GM12878 (cell line): ENCODE results near the gene OR6B1. TPM values are rescaled to one million over a fixed set of nuclear protein-coding genes. Genes with fewer than 3 reads are reported as not detected.

Source experiments
- CHD4 ChIP-seq: fragments of 200-600 bp; sonication (generic); IDR thresholded peaks from 2 replicates; pipeline ENCODE4 v1.6.1; 2016; ENCODE audit warnings: mild to moderate bottlenecking
- GATAD2B ChIP-seq: fragments of 450-650 bp; conservative IDR thresholded peaks from 2 replicates; pipeline ENCODE4 v1.6.1; 2017; ENCODE audit warnings: low read depth, mild to moderate bottlenecking, moderate library complexity
- HDGF ChIP-seq: fragments of 450-650 bp; IDR thresholded peaks from 2 replicates; pipeline ENCODE4 v1.6.1; 2016; ENCODE audit warnings: antibody characterized with exemption
- SRF ChIP-seq, 2 experiments: IDR thresholded peaks; 2 replicates each; pipeline ENCODE4 v1.6.1; 2011; ENCODE audit warnings: low read depth in 2 of 2, low read length in 2 of 2, mild to moderate bottlenecking in 1 of 2, moderate library complexity in 1 of 2
- STAT3 ChIP-seq: IDR thresholded peaks from 2 replicates; pipeline ENCODE4 v1.6.1; 2011; ENCODE audit warnings: low read depth, low read length, improper control_type of control experiment
- polyA plus RNA-seq, 11 experiments: library from polyadenylated mRNA; depleted of rRNA in 4 of 11; unstranded in 6 of 11; stranded (reverse) in 5 of 11; fragments of >200 nt; fragmentation: Nextera tagmentation in 4 of 11; fragmentation: Illumina TruSeq in 1 of 11; extraction: Ambion mirVana in 4 of 11; extraction: Trizol in 1 of 11; gene quantifications; 1 replicate in 1 of 11; 2 replicates in 10 of 11; pipeline versions ENCODE4 v1.2.1 to v1.2.3, GENCODE V29; 2011 to 2016; ENCODE audit warnings: inconsistent platforms in 2 of 11, missing spikeins in 2 of 11, low read depth in 1 of 11
- total RNA-seq, 4 experiments: library from RNA; depleted of rRNA in 3 of 4; stranded (reverse); fragments of >200 nt in 3 of 4; fragmentation: Illumina TruSeq in 1 of 4; extraction: Trizol in 1 of 4; gene quantifications; 2 replicates each; pipeline versions ENCODE4 v1.2.1 to v1.2.3, GENCODE V29; 2013 to 2021
- TF ChIP-seq, protein P1 (sequence below): fragments of 450-650 bp; conservative IDR thresholded peaks from 2 replicates; pipeline ENCODE4 v1.6.1; 2017; ENCODE audit warnings: mild to moderate bottlenecking, moderate library complexity
- TF ChIP-seq, protein P2 (sequence below): IDR thresholded peaks from 2 replicates; pipeline ENCODE4 v1.6.1; 2012; ENCODE audit warnings: improper control_type of control experiment, low read depth, low read length; ENCODE audit not compliant: insufficient replicate concordance
- TF ChIP-seq, protein P3 (sequence below): IDR thresholded peaks from 2 replicates; pipeline ENCODE4 v1.6.1; 2012; ENCODE audit warnings: mild to moderate bottlenecking, low read depth, low read length
- TF ChIP-seq, protein P4 (sequence below): fragments of 450-650 bp; IDR thresholded peaks from 2 replicates; pipeline ENCODE4 v1.6.1; 2014; ENCODE audit warnings: mild to moderate bottlenecking
- TF ChIP-seq, protein P5 (sequence below): fragments of 450-650 bp; IDR thresholded peaks from 2 replicates; pipeline ENCODE4 v1.6.1; 2018; ENCODE audit warnings: borderline replicate concordance, mild to moderate bottlenecking; ENCODE audit not compliant: partially characterized antibody

OR6B1 gene
- total and polyA plus RNA-seq, 10 of the 15 experiments (the other 5 are each of a cell fraction or from before 2014, with no cell fraction given), result not detected

DNA sequence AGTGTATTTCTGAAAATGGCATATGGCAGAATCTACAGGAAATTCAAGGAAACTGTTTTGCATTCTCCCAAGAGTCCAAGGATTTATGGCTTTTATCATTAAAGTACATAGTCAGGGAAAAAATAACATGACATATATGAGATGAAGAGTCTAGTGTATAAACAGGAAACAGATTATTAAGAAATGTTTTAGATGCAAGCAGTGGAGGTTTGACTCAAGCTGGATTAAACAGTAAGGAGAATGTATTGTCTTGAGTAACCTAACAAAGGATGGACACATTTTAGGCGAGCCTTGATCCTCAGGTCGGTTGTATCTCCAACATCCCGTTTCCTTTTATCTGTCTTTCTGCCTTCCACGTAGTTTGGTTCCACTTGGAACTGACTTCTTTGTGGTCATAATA is 17.9 kb downstream of the OR6B1 start (continued):
- TF ChIP-seq, protein P1, sequence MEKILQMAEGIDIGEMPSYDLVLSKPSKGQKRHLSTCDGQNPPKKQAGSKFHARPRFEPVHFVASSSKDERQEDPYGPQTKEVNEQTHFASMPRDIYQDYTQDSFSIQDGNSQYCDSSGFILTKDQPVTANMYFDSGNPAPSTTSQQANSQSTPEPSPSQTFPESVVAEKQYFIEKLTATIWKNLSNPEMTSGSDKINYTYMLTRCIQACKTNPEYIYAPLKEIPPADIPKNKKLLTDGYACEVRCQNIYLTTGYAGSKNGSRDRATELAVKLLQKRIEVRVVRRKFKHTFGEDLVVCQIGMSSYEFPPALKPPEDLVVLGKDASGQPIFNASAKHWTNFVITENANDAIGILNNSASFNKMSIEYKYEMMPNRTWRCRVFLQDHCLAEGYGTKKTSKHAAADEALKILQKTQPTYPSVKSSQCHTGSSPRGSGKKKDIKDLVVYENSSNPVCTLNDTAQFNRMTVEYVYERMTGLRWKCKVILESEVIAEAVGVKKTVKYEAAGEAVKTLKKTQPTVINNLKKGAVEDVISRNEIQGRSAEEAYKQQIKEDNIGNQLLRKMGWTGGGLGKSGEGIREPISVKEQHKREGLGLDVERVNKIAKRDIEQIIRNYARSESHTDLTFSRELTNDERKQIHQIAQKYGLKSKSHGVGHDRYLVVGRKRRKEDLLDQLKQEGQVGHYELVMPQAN, result no peak
- TF ChIP-seq, protein P2, sequence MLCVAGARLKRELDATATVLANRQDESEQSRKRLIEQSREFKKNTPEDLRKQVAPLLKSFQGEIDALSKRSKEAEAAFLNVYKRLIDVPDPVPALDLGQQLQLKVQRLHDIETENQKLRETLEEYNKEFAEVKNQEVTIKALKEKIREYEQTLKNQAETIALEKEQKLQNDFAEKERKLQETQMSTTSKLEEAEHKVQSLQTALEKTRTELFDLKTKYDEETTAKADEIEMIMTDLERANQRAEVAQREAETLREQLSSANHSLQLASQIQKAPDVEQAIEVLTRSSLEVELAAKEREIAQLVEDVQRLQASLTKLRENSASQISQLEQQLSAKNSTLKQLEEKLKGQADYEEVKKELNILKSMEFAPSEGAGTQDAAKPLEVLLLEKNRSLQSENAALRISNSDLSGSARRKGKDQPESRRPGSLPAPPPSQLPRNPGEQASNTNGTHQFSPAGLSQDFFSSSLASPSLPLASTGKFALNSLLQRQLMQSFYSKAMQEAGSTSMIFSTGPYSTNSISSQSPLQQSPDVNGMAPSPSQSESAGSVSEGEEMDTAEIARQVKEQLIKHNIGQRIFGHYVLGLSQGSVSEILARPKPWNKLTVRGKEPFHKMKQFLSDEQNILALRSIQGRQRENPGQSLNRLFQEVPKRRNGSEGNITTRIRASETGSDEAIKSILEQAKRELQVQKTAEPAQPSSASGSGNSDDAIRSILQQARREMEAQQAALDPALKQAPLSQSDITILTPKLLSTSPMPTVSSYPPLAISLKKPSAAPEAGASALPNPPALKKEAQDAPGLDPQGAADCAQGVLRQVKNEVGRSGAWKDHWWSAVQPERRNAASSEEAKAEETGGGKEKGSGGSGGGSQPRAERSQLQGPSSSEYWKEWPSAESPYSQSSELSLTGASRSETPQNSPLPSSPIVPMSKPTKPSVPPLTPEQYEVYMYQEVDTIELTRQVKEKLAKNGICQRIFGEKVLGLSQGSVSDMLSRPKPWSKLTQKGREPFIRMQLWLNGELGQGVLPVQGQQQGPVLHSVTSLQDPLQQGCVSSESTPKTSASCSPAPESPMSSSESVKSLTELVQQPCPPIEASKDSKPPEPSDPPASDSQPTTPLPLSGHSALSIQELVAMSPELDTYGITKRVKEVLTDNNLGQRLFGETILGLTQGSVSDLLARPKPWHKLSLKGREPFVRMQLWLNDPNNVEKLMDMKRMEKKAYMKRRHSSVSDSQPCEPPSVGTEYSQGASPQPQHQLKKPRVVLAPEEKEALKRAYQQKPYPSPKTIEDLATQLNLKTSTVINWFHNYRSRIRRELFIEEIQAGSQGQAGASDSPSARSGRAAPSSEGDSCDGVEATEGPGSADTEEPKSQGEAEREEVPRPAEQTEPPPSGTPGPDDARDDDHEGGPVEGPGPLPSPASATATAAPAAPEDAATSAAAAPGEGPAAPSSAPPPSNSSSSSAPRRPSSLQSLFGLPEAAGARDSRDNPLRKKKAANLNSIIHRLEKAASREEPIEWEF, result no peak
- no peak for TF ChIP-seq HDGF
- TF ChIP-seq, protein P3, sequence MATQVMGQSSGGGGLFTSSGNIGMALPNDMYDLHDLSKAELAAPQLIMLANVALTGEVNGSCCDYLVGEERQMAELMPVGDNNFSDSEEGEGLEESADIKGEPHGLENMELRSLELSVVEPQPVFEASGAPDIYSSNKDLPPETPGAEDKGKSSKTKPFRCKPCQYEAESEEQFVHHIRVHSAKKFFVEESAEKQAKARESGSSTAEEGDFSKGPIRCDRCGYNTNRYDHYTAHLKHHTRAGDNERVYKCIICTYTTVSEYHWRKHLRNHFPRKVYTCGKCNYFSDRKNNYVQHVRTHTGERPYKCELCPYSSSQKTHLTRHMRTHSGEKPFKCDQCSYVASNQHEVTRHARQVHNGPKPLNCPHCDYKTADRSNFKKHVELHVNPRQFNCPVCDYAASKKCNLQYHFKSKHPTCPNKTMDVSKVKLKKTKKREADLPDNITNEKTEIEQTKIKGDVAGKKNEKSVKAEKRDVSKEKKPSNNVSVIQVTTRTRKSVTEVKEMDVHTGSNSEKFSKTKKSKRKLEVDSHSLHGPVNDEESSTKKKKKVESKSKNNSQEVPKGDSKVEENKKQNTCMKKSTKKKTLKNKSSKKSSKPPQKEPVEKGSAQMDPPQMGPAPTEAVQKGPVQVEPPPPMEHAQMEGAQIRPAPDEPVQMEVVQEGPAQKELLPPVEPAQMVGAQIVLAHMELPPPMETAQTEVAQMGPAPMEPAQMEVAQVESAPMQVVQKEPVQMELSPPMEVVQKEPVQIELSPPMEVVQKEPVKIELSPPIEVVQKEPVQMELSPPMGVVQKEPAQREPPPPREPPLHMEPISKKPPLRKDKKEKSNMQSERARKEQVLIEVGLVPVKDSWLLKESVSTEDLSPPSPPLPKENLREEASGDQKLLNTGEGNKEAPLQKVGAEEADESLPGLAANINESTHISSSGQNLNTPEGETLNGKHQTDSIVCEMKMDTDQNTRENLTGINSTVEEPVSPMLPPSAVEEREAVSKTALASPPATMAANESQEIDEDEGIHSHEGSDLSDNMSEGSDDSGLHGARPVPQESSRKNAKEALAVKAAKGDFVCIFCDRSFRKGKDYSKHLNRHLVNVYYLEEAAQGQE, result no peak
- no peak for TF ChIP-seq GATAD2B
- TF ChIP-seq SRF (IDR thresholded peaks at IDR 0.05; ENCODE audit: low read depth in 2 of 2, low read length in 2 of 2), result no peak
- TF ChIP-seq CHD4, result no peak
- no peak for TF ChIP-seq STAT3
- TF ChIP-seq, protein P4, sequence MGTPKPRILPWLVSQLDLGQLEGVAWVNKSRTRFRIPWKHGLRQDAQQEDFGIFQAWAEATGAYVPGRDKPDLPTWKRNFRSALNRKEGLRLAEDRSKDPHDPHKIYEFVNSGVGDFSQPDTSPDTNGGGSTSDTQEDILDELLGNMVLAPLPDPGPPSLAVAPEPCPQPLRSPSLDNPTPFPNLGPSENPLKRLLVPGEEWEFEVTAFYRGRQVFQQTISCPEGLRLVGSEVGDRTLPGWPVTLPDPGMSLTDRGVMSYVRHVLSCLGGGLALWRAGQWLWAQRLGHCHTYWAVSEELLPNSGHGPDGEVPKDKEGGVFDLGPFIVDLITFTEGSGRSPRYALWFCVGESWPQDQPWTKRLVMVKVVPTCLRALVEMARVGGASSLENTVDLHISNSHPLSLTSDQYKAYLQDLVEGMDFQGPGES, result no peak
- TF ChIP-seq, protein P5, sequence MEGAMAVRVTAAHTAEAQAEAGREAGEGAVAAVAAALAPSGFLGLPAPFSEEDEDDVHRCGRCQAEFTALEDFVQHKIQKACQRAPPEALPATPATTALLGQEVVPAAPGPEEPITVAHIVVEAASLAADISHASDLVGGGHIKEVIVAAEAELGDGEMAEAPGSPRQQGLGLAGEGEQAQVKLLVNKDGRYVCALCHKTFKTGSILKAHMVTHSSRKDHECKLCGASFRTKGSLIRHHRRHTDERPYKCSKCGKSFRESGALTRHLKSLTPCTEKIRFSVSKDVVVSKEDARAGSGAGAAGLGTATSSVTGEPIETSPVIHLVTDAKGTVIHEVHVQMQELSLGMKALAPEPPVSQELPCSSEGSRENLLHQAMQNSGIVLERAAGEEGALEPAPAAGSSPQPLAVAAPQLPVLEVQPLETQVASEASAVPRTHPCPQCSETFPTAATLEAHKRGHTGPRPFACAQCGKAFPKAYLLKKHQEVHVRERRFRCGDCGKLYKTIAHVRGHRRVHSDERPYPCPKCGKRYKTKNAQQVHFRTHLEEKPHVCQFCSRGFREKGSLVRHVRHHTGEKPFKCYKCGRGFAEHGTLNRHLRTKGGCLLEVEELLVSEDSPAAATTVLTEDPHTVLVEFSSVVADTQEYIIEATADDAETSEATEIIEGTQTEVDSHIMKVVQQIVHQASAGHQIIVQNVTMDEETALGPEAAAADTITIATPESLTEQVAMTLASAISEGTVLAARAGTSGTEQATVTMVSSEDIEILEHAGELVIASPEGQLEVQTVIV, result no peak
